H1 (cell line): Measurements from ENCODE around the gene FUNDC2. TPM values are rescaled to one million over a fixed set of nuclear protein-coding genes. Genes with fewer than 3 reads are reported as not detected.

Source experiments
- CTCF ChIA-PET: fragments of 300-600 bp; sonication (Branson Sonifier 250); formaldehyde crosslinking; loops from one replicate; lab custom pipeline; 2021; ENCODE audit not compliant: partially characterized antibody; lab: Charles Lee
- POLR2A ChIA-PET: fragments of 300-600 bp; sonication (Branson Sonifier 250); formaldehyde crosslinking; loops from one replicate; lab custom pipeline; 2021; ENCODE audit warnings: inconsistent platforms; ENCODE audit not compliant: partially characterized antibody; lab: Charles Lee
- DNase-seq, 2 experiments: peaks; one replicate each; pipeline versions ENCODE4 v3.0.0 to v3.0.0-alpha.2; 2010 to 2022; ENCODE audit warnings: low spot score in 2 of 2, low read depth in 1 of 2, mixed read lengths in 1 of 2
- FAIRE-seq: peaks from 2 replicates; lab custom pipeline; 2011; peaks lifted over from hg19 to GRCh38; lab: Jason Lieb, UNC
- H2AFZ ChIP-seq: 2 replicates; pipeline ENCODE4 v1.8.1; 2012; ENCODE audit warnings: low read length, inconsistent platforms
- H2AK5ac ChIP-seq: 2 replicates; pipeline ENCODE4 v1.6.1; 2013; ENCODE audit warnings: low read depth, low read length
- H2BK120ac ChIP-seq: replicated peaks from 2 replicates; pipeline ENCODE3; 2013; ENCODE audit warnings: low read depth, low read length, inconsistent platforms
- H2BK12ac ChIP-seq: 2 replicates; pipeline ENCODE4 v1.6.1; 2013; ENCODE audit warnings: low read depth, low read length
- H2BK15ac ChIP-seq: 2 replicates; pipeline ENCODE4 v1.6.1; 2013; ENCODE audit warnings: low read length
- H2BK20ac ChIP-seq: 2 replicates; pipeline ENCODE4 v1.6.1; 2013; ENCODE audit warnings: low read length
- H2BK5ac ChIP-seq: 2 replicates; pipeline ENCODE4 v1.6.1; 2013; ENCODE audit warnings: low read depth, low read length
- H3K14ac ChIP-seq: 2 replicates; pipeline ENCODE4 v1.6.1; 2013; ENCODE audit warnings: inconsistent platforms; ENCODE audit not compliant: insufficient read length
- H3K18ac ChIP-seq: 2 replicates; pipeline ENCODE4 v1.6.1; 2013; ENCODE audit warnings: low read length; ENCODE audit errors: extremely low read depth
- H3K23ac ChIP-seq: 2 replicates; pipeline ENCODE4 v1.6.1; 2013; ENCODE audit warnings: inconsistent platforms; ENCODE audit not compliant: insufficient read length
- H3K23me2 ChIP-seq: 2 replicates; pipeline ENCODE4 v1.6.1; 2013; ENCODE audit warnings: low read depth, low read length
- H3K27ac ChIP-seq: 2 replicates; pipeline ENCODE4 v1.6.1; 2011; ENCODE audit warnings: low read depth, low read length, inconsistent platforms
- H3K27me3 ChIP-seq, 4 experiments: replicated peaks in 1 of 4; 1 replicate in 1 of 4; 2 replicates in 3 of 4; pipeline versions ENCODE4 v1.6.1 to v1.8.1; 2011 to 2013; ENCODE audit warnings: low read length in 3 of 4, mild to moderate bottlenecking in 3 of 4, inconsistent platforms in 2 of 4, mixed read lengths in 2 of 4, moderate library complexity in 1 of 4; ENCODE audit not compliant: control insufficient read depth in 3 of 4, insufficient read depth in 3 of 4; ENCODE audit errors: extremely low read depth in 1 of 4
- H3K36me3 ChIP-seq, 4 experiments: 2 replicates each; pipeline versions ENCODE4 v1.6.1 to v1.8.1; 2011 to 2013; ENCODE audit warnings: mild to moderate bottlenecking in 4 of 4, low read length in 3 of 4, moderate library complexity in 2 of 4, control low read depth in 1 of 4, inconsistent platforms in 1 of 4; ENCODE audit not compliant: insufficient read depth in 4 of 4, control insufficient read depth in 2 of 4
- H3K4ac ChIP-seq: replicated peaks from 2 replicates; pipeline ENCODE3; 2013; ENCODE audit warnings: low read length, low read depth, mixed read lengths, inconsistent platforms; ENCODE audit not compliant: insufficient read length
- H3K4me1 ChIP-seq, 4 experiments: replicated peaks in 1 of 4; 1 replicate in 1 of 4; 2 replicates in 3 of 4; pipeline versions ENCODE4 v1.6.1 to v1.8.1; 2011 to 2013; ENCODE audit warnings: low read length in 3 of 4, inconsistent platforms in 2 of 4, mixed read lengths in 1 of 4; ENCODE audit not compliant: insufficient read depth in 4 of 4, control insufficient read depth in 3 of 4
- H3K4me2 ChIP-seq, 2 experiments: 2 replicates each; pipeline versions ENCODE4 v1.6.1 to v1.8.1; 2011 to 2013; ENCODE audit warnings: low read depth in 2 of 2, low read length in 2 of 2, control low read depth in 1 of 2, inconsistent platforms in 1 of 2, mild to moderate bottlenecking in 1 of 2; ENCODE audit not compliant: insufficient read depth in 1 of 2
- H3K4me3 ChIP-seq, 4 experiments: fragments of 200-600, 300-600 bp in 1 of 4; sonication (generic), shearing (Covaris generic), sonication (Bioruptor Twin) in 1 of 4; 2 replicates each; pipeline versions ENCODE4 v1.5.1 to v1.8.1; 2011 to 2016; ENCODE audit warnings: low read length in 4 of 4, low read depth in 3 of 4, control low read depth in 2 of 4, inconsistent platforms in 2 of 4, mild to moderate bottlenecking in 2 of 4, mixed read lengths in 1 of 4, moderate library complexity in 1 of 4; ENCODE audit not compliant: insufficient read depth in 2 of 4; ENCODE audit errors: extremely low read depth in 1 of 4
- H3K56ac ChIP-seq: replicated peaks from 2 replicates; pipeline ENCODE3; 2013; ENCODE audit warnings: low read depth, mild to moderate bottlenecking, mixed read lengths, low read length, inconsistent platforms; ENCODE audit not compliant: insufficient read length
- H3K79me1 ChIP-seq: 2 replicates; pipeline ENCODE4 v1.6.1; 2013; ENCODE audit warnings: low read depth, low read length, control low read depth
- H3K79me2 ChIP-seq, 2 experiments: 2 replicates each; pipeline versions ENCODE4 v1.6.1 to v1.8.1; 2012 to 2013; ENCODE audit warnings: low read length in 2 of 2, mild to moderate bottlenecking in 2 of 2, inconsistent platforms in 1 of 2; ENCODE audit not compliant: insufficient read depth in 2 of 2, control insufficient read depth in 1 of 2
- H3K9ac ChIP-seq, 4 experiments: replicated peaks in 1 of 4; 1 replicate in 1 of 4; 2 replicates in 3 of 4; pipeline versions ENCODE4 v1.6.1 to v1.8.1; 2011 to 2013; ENCODE audit warnings: low read depth in 3 of 4, low read length in 3 of 4, control low read depth in 2 of 4, mild to moderate bottlenecking in 2 of 4, moderate library complexity in 2 of 4, inconsistent platforms in 1 of 4; ENCODE audit errors: extremely low read depth in 1 of 4
- H3K9me3 ChIP-seq, 2 experiments: 2 replicates each; pipeline versions ENCODE4 v1.6.1 to v1.8.1; 2012 to 2013; ENCODE audit warnings: mild to moderate bottlenecking in 2 of 2, moderate library complexity in 2 of 2, control low read depth in 1 of 2, inconsistent platforms in 1 of 2, low read depth in 1 of 2, low read length in 1 of 2, mixed read lengths in 1 of 2; ENCODE audit not compliant: insufficient read depth in 2 of 2
- H4K20me1 ChIP-seq, 2 experiments: replicated peaks in 1 of 2; 2 replicates each; pipeline versions ENCODE3 to v1.8.1; 2011 to 2013; ENCODE audit warnings: inconsistent platforms in 2 of 2, low read length in 2 of 2, mild to moderate bottlenecking in 1 of 2; ENCODE audit not compliant: insufficient read depth in 2 of 2, control insufficient read depth in 1 of 2
- H4K5ac ChIP-seq: 2 replicates; pipeline ENCODE4 v1.6.1; 2013; ENCODE audit warnings: low read length, low read depth, mixed read lengths, inconsistent platforms; ENCODE audit not compliant: insufficient read length
- H4K8ac ChIP-seq: 2 replicates; pipeline ENCODE4 v1.8.0; 2013; ENCODE audit warnings: mild to moderate bottlenecking, moderate library complexity, low read length, inconsistent platforms; ENCODE audit not compliant: insufficient read depth; ENCODE audit errors: extremely low read depth
- H4K91ac ChIP-seq: replicated peaks from 2 replicates; pipeline ENCODE3; 2013; ENCODE audit warnings: low read length, mixed read lengths, inconsistent platforms; ENCODE audit not compliant: insufficient read length
- BACH1 ChIP-seq: IDR thresholded peaks from 2 replicates; pipeline ENCODE4 v1.6.1; 2012; ENCODE audit warnings: low read length, improper control_type of control experiment
- BCL11A ChIP-seq, 2 experiments: IDR thresholded peaks; one replicate each; pipeline ENCODE4 v1.6.1; 2011; ENCODE audit warnings: low read depth in 2 of 2, low read length in 2 of 2, mild to moderate bottlenecking in 2 of 2
- CEBPB ChIP-seq: IDR thresholded peaks from 2 replicates; pipeline ENCODE4 v1.6.1; 2012; ENCODE audit warnings: low read depth, low read length
- CREB1 ChIP-seq: IDR thresholded peaks from 2 replicates; pipeline ENCODE4 v1.6.1; 2012; ENCODE audit warnings: inconsistent platforms
- POLR2AphosphoS5 ChIP-seq: IDR thresholded peaks from 2 replicates; pipeline ENCODE4 v1.6.1; 2011; ENCODE audit warnings: low read depth, low read length
- POU5F1 ChIP-seq: IDR thresholded peaks from 2 replicates; pipeline ENCODE4 v1.6.1; 2011; ENCODE audit warnings: low read depth, mild to moderate bottlenecking, low read length, moderate library complexity
- RNF2 ChIP-seq: fragments of 200-900, 300-1000 bp; sonication (generic); IDR thresholded peaks from 2 replicates; pipeline ENCODE4 v1.7.1; 2016; ENCODE audit warnings: borderline replicate concordance, low read depth, mild to moderate bottlenecking, antibody characterized with exemption, low read length; ENCODE audit not compliant: poor library complexity, severe bottlenecking; ENCODE audit errors: missing control alignments
- RXRA ChIP-seq: IDR thresholded peaks from 2 replicates; pipeline ENCODE4 v1.6.1; 2011; ENCODE audit warnings: low read depth, mild to moderate bottlenecking, low read length, moderate library complexity; ENCODE audit not compliant: insufficient read depth
- SP1 ChIP-seq: IDR thresholded peaks from 2 replicates; pipeline ENCODE4 v1.6.1; 2011; ENCODE audit warnings: low read depth, low read length
- SUZ12 ChIP-seq: fragments of 200-600 bp; sonication (generic); IDR thresholded peaks from 2 replicates; pipeline ENCODE4 v1.6.1; 2012; ENCODE audit warnings: mild to moderate bottlenecking, inconsistent platforms, low read length, moderate library complexity, mixed read lengths
- WGBS, 2 experiments: shearing (Covaris generic) in 1 of 2; methylation state at CpG; one replicate each; pipeline versions ENCODE4 v1.1.6 to v1.1.7; 2013 to 2015; ENCODE audit warnings: low lambda C conversion rate in 2 of 2, mixed read lengths in 2 of 2, inconsistent platforms in 1 of 2, low coverage in 1 of 2, missing lambda C conversion rate in 1 of 2; ENCODE audit not compliant: insufficient replicate concordance in 2 of 2, insufficient coverage in 1 of 2, insufficient read length in 1 of 2; ENCODE audit errors: extremely low coverage in 1 of 2, missing lambda C conversion rate in 1 of 2; 5-methylcytosine and 5-hydroxymethylcytosine counted together
- polyA plus RNA-seq, 7 experiments: library from polyadenylated mRNA; depleted of rRNA in 3 of 7; stranded (reverse) in 5 of 7; unstranded in 2 of 7; fragments of >200 nt in 5 of 7; fragments of 200-250 nt in 2 of 7; gene quantifications; 1 replicate in 5 of 7; 2 replicates in 1 of 7; 4 replicates in 1 of 7; pipeline versions ENCODE4 v1.2.1 to v1.2.3, GENCODE V29; 2011 to 2013; ENCODE audit warnings: missing spikeins in 2 of 7, mixed read lengths in 2 of 7
- total RNA-seq: library from RNA; stranded (reverse); fragmentation: NEBNext Ultra II Directional; extraction: Animal tissue kit (Norgen Biotek cat#: 25700); gene quantifications from 2 replicates; pipeline ENCODE4 v1.2.1, GENCODE V29; 2021

Gene FUNDC2
- total and polyA plus RNA-seq, 2 of the 8 experiments (the other 6 are each of a cell fraction or from before 2014, with no cell fraction given), result 67.7 to 93.7 TPM

DNA sequence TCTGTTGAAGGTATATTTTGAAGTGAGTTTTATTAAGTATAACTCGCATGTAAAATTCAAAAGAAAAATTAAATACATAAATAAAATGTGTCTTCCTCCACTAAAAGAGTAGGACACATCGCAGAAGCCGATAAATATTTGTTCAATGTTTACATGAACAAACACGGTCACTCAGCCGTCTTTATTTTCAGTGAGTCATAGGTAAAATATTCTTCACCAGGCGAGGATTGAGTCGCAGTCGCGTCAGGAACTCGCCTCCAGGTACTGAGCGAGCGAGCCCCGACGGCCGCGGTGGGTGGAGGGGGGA, 271 bp upstream of the FUNDC2 start:
- H2AFZ ChIP-seq, result no peak overlapping the region; the same call in 1 of the 2 replicates
- H3K27me3 ChIP-seq, result no peaks in the 10 kb centered on the region
- no peak overlapping the region for H2BK15ac ChIP-seq
- H3K4ac ChIP-seq, result no peak overlapping the region
- H3K23ac ChIP-seq, result no peak overlapping the region
- peaks cover 3% of the 10 kb centered on the region; the same call in 1 of the 2 replicates for H3K23me2 ChIP-seq
- peak overlapping the region; percentile 76 for H4K5ac ChIP-seq
- no peak overlapping the region for H3K18ac ChIP-seq
- peak overlapping the region in 3 of 4 experiments; percentile 12 to 64 (median 48); a peak in 4 of 7 replicates for H3K9ac ChIP-seq
- 5% methylated on average over 7 of the region's 16 CpGs; no CpG with 5 or more reads in 1 of the 2 experiments for WGBS, 2 experiments
- H3K27ac ChIP-seq, result no peak overlapping the region
- H3K56ac ChIP-seq, result no peak overlapping the region
- ChIA-PET POLR2A (interaction anchor here (1.0 kb wide), 1 partner anchor 9 kb away, joined by 7 read pairs; no protein-coding TSS in a partner anchor), CTCF (interaction anchor here (1.0 kb wide), 1 partner anchor 62 kb away, joined by 5 read pairs; no protein-coding TSS in a partner anchor)
- H2AK5ac ChIP-seq, result no peak overlapping the region
- no peak overlapping the region for H2BK120ac ChIP-seq
- H4K20me1 ChIP-seq, result no peaks in the 10 kb centered on the region
- peak overlapping the region; percentile 49 for H3K4me2 ChIP-seq
- TF ChIP-seq POLR2AphosphoS5, result no peak
- no peak for TF ChIP-seq CREB1
- no peak for TF ChIP-seq POU5F1
- TF ChIP-seq BACH1, result no peak
- TF ChIP-seq SP1, result no peak
- no peak for TF ChIP-seq SUZ12
- TF ChIP-seq RXRA, result no peak
- no peak for TF ChIP-seq RNF2
- TF ChIP-seq BCL11A (IDR thresholded peaks at IDR 0.05; ENCODE audit: low read depth in 2 of 2, low read length in 2 of 2), result no peak
- no peak for TF ChIP-seq CEBPB
- H2BK20ac ChIP-seq, result no peak overlapping the region
- no peak overlapping the region for H4K8ac ChIP-seq
- no peaks in the 10 kb centered on the region for H3K9me3 ChIP-seq
- FAIRE-seq (no peak), DNase-seq (no peak)
- H2BK12ac ChIP-seq, result no peak overlapping the region
- H3K4me3 ChIP-seq, result peak overlapping the region; percentile 46 to 90 (median 82)
- H3K36me3 ChIP-seq, result no peaks in the 10 kb centered on the region
- H2BK5ac ChIP-seq, result no peak overlapping the region
- H3K4me1 ChIP-seq, result peaks cover 0 to 3% (median under 1%) of the 10 kb centered on the region in 4 experiments; a peak in 2 of 7 replicates
- no peak overlapping the region for H4K91ac ChIP-seq
- H3K79me2 ChIP-seq, result peaks cover 0 to 22% of the 10 kb centered on the region in 2 experiments; a peak in 2 of 4 replicates
- H3K79me1 ChIP-seq, result no peaks in the 10 kb centered on the region
- H3K14ac ChIP-seq, result no peak overlapping the region
